Prostate gland (tissue), 2 donors: Measurements from ENCODE around the gene ARHGAP27.

Experiments used
- POLR2A ChIP-seq: fragments of 450-650 bp; IDR thresholded peaks from one replicate; pipeline ENCODE4 v1.6.1; 2016; ENCODE audit warnings: antibody characterized with exemption, mild to moderate bottlenecking
- TF ChIP-seq, protein P1 (sequence below), 4 experiments: fragments of 200-600 bp in 2 of 4; fragments of 450-650 bp in 2 of 4; sonication (generic) in 2 of 4; IDR thresholded peaks; 1 replicate in 3 of 4; 2 replicates in 1 of 4; pipeline ENCODE4 v1.5.1; 2016 to 2019; ENCODE audit warnings: antibody characterized with exemption in 4 of 4, mild to moderate bottlenecking in 2 of 4, moderate library complexity in 2 of 4

DNA sequence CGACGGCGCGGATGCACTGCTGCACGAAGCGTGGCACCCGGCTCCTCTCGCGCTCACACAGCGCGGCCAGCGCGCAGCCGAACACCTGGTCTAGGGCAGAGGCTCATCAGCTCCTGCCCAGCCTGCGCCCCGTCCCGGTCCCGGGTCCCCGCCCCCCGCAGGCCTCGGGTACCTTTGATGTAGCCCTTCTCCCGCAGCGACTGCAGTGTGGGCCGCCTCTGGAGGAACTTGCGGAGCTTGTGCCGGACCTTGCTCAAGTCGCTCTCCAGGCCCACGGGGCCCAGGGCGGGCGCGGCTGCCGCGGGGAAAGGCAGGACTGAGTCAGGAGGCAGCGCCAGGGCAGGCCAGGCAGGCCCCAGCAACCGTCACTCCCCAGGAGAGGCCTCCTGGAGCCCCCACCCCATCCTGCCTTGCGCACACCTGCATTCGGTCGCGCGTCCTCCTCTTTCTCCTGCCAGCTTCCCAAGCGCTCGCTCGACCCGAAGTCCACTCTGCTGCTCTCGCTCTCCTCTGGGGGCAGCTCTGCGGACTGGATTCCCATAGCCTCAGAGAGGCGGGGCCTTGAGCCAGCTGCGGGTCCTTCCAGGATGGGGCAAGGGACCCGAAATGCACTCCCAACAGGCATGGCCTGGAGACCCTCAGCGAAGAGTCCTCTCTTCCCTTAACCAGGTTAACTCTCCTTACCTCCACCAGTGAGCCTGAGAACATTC lies 36.0 kb downstream of the ARHGAP27 start:
- TF ChIP-seq, protein P1, sequence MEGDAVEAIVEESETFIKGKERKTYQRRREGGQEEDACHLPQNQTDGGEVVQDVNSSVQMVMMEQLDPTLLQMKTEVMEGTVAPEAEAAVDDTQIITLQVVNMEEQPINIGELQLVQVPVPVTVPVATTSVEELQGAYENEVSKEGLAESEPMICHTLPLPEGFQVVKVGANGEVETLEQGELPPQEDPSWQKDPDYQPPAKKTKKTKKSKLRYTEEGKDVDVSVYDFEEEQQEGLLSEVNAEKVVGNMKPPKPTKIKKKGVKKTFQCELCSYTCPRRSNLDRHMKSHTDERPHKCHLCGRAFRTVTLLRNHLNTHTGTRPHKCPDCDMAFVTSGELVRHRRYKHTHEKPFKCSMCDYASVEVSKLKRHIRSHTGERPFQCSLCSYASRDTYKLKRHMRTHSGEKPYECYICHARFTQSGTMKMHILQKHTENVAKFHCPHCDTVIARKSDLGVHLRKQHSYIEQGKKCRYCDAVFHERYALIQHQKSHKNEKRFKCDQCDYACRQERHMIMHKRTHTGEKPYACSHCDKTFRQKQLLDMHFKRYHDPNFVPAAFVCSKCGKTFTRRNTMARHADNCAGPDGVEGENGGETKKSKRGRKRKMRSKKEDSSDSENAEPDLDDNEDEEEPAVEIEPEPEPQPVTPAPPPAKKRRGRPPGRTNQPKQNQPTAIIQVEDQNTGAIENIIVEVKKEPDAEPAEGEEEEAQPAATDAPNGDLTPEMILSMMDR (IDR thresholded peaks at IDR 0.05) = no peak
- TF ChIP-seq POLR2A = no peak
